Fibroblast of lung (primary cell): ENCODE data around the gene ITFG1. TPM values are rescaled to one million over a fixed set of nuclear protein-coding genes. Genes with fewer than 3 reads are reported as not detected.
A peak's percentile ranks its signal among the peaks of the same experiment; 100 is the strongest.

Source experiments
- DNase-seq, 2 donors: peaks; one replicate each; pipeline versions ENCODE4 v3.0.0 to v3.0.0-alpha.2; 2010; ENCODE audit warnings: low read depth in 2 of 2
- H2AFZ ChIP-seq: 2 replicates; pipeline ENCODE4 v1.5.1; 2012; ENCODE audit warnings: low read length, control low read depth, inconsistent platforms
- H3K27ac ChIP-seq: 2 replicates; pipeline ENCODE4 v1.5.1; 2011; ENCODE audit warnings: low read length, control low read depth; ENCODE audit not compliant: insufficient read depth
- H3K27me3 ChIP-seq: 2 replicates; pipeline ENCODE4 v1.5.1; 2011; ENCODE audit warnings: mild to moderate bottlenecking, low read length; ENCODE audit not compliant: control insufficient read depth, insufficient read depth
- H3K36me3 ChIP-seq: 2 replicates; pipeline ENCODE4 v1.5.1; 2011; ENCODE audit warnings: low read length; ENCODE audit not compliant: control insufficient read depth, insufficient read depth
- H3K4me1 ChIP-seq: 2 replicates; pipeline ENCODE4 v1.5.1; 2011; ENCODE audit warnings: low read length; ENCODE audit not compliant: control insufficient read depth, insufficient read depth; ENCODE audit errors: extremely low read depth
- H3K4me2 ChIP-seq: 2 replicates; pipeline ENCODE4 v1.5.1; 2011; ENCODE audit warnings: low read length, control low read depth; ENCODE audit not compliant: insufficient read depth; ENCODE audit errors: extremely low read depth
- H3K4me3 ChIP-seq, 4 experiments: fragments of 200-600 bp in 1 of 4; sonication (generic) in 1 of 4; replicated peaks in 1 of 4; 2 replicates each; pipeline ENCODE4 v1.5.1; 2011 to 2016; ENCODE audit warnings: low read length in 4 of 4, low read depth in 3 of 4, mild to moderate bottlenecking in 3 of 4, control low read depth in 2 of 4, inconsistent platforms in 1 of 4, mixed read lengths in 1 of 4; ENCODE audit not compliant: insufficient read depth in 1 of 4; ENCODE audit errors: control extremely low read depth in 1 of 4
- H3K79me2 ChIP-seq: 2 replicates; pipeline ENCODE4 v1.5.1; 2012; ENCODE audit warnings: mild to moderate bottlenecking, low read length, inconsistent platforms; ENCODE audit not compliant: control insufficient read depth, insufficient read depth
- H3K9ac ChIP-seq: 2 replicates; pipeline ENCODE4 v1.5.1; 2011; ENCODE audit warnings: mild to moderate bottlenecking, low read length, control low read depth; ENCODE audit not compliant: insufficient read depth
- H3K9me3 ChIP-seq: 2 replicates; pipeline ENCODE4 v1.5.1; 2012; ENCODE audit warnings: low read depth, low read length; ENCODE audit not compliant: control insufficient read depth, insufficient read depth
- H4K20me1 ChIP-seq: 2 replicates; pipeline ENCODE4 v1.5.1; 2011; ENCODE audit warnings: low read length; ENCODE audit not compliant: control insufficient read depth, insufficient read depth; ENCODE audit errors: extremely low read depth
- EZH2 ChIP-seq: IDR thresholded peaks from 2 replicates; pipeline ENCODE4 v1.5.1; 2012; ENCODE audit warnings: low read length, control low read depth, mild to moderate bottlenecking; ENCODE audit errors: missing control alignments
- polyA plus RNA-seq, 2 donors: library from polyadenylated mRNA; depleted of rRNA in 1 of 2; stranded (reverse) in 1 of 2; unstranded in 1 of 2; fragments of >200 nt; gene quantifications; 2 replicates each; pipeline ENCODE4 v1.2.1, GENCODE V29; 2011 to 2012; ENCODE audit warnings: missing spikeins in 1 of 2
- total RNA-seq: library from RNA; depleted of rRNA; stranded (reverse); fragments of >200 nt; gene quantifications from 2 replicates; pipeline ENCODE4 v1.2.1, GENCODE V29; 2014
- TF ChIP-seq, protein P1 (sequence below), 2 donors: IDR thresholded peaks in 1 of 2; conservative IDR thresholded peaks in 1 of 2; 1 replicate in 1 of 2; 2 replicates in 1 of 2; pipeline ENCODE4 v1.5.1; 2011 to 2012; ENCODE audit warnings: low read length in 2 of 2, control low read depth in 1 of 2, inconsistent platforms in 1 of 2, low read depth in 1 of 2, mild to moderate bottlenecking in 1 of 2

Gene ITFG1
- total and polyA plus RNA-seq, 2 donors (not counting 1 experiment from before 2014, with no cell fraction given): 96.1 to 111 TPM

DNA sequence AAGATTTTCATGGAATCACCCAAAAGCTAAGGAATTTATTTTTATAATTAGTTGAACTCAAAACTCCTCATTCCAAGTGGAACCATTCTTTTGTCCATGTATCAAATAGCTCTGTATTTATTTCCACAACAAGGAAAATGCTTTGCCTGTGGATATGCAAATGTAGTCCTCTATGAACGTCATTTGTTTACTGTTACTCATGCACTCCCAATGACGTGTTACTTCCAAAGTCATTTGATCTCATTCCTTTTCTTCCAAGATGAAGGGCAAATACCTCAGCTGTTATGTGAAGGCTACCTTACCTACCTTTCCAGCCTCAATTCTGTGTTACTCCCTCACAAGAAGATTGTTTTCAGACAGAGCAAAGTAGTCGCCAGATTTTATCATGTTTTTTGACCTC is 83.7 kb downstream of the ITFG1 start:
- Histone ChIP-seq H2AFZ (no peak overlapping the region), H3K9me3 (no peaks in the 10 kb centered on the region), H4K20me1 (no peaks in the 10 kb centered on the region), H3K4me1 (peaks cover 2% of the 10 kb centered on the region), H3K4me3 (no peak overlapping the region), H3K9ac (no peak overlapping the region), H3K27me3 (no peaks in the 10 kb centered on the region), H3K79me2 (no peaks in the 10 kb centered on the region), H3K4me2 (no peak overlapping the region), H3K36me3 (no peaks in the 10 kb centered on the region), H3K27ac (peak overlapping the region; percentile 9)
- peak; percentile 56 to 59 for DNase-seq
- no peak for TF ChIP-seq EZH2
- TF ChIP-seq, protein P1, sequence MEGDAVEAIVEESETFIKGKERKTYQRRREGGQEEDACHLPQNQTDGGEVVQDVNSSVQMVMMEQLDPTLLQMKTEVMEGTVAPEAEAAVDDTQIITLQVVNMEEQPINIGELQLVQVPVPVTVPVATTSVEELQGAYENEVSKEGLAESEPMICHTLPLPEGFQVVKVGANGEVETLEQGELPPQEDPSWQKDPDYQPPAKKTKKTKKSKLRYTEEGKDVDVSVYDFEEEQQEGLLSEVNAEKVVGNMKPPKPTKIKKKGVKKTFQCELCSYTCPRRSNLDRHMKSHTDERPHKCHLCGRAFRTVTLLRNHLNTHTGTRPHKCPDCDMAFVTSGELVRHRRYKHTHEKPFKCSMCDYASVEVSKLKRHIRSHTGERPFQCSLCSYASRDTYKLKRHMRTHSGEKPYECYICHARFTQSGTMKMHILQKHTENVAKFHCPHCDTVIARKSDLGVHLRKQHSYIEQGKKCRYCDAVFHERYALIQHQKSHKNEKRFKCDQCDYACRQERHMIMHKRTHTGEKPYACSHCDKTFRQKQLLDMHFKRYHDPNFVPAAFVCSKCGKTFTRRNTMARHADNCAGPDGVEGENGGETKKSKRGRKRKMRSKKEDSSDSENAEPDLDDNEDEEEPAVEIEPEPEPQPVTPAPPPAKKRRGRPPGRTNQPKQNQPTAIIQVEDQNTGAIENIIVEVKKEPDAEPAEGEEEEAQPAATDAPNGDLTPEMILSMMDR (conservative IDR thresholded peaks at IDR 0.05 in 1 of 2, IDR thresholded peaks at IDR 0.05 in 1 of 2; ENCODE audit: low read depth in 1 of 2, low read length in 2 of 2): no peak

DNA sequence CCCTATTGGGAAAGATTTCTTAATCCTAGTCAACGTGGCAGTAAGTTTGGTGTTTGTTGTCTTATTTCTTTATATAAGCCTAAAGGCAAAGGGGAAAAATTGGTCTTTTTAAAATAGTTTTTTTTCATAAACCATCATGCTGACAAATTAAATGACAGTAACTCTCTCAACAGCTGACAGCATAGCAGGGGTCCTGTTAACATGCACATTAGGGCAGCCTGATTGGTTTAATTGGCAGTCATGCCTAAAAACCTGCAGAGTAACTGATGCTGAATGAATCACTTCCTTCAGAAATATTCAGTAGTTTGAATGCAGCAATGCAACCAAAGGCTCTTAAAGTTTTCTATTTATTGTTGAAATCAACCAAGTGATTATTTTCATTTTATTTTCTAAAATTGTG is 85.4 kb downstream of the ITFG1 start:
- Histone ChIP-seq H4K20me1 (no peaks in the 10 kb centered on the region), H3K9me3 (no peaks in the 10 kb centered on the region), H3K79me2 (no peaks in the 10 kb centered on the region), H3K4me1 (peaks cover 2% of the 10 kb centered on the region), H3K4me2 (no peak overlapping the region), H3K4me3 (no peak overlapping the region), H3K36me3 (no peaks in the 10 kb centered on the region), H3K27ac (no peak overlapping the region), H3K9ac (no peak overlapping the region), H2AFZ (no peak overlapping the region), H3K27me3 (no peaks in the 10 kb centered on the region)
- TF ChIP-seq EZH2: no peak
- TF ChIP-seq, protein P1 (conservative IDR thresholded peaks at IDR 0.05 in 1 of 2, IDR thresholded peaks at IDR 0.05 in 1 of 2; ENCODE audit: low read depth in 1 of 2, low read length in 2 of 2): no peak
- no peak for DNase-seq

DNA sequence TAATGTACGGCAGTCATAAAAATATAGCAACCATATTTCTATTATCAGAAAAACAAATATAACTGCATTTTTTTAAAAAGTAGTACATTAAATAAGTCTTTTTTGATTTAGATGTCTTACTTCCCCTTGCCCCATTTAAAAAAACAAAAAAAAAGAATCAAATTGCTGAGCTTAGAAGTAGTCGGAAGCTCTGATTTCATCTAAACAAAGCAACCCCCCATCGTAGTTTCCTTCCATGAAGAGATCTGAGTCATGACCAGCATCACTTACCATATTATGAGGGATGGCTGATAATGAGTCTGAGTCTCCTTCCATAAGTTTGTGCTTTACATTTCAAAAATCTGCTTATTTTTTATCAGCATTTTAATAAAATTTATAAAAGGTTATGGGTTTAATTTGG is 86.2 kb downstream of the ITFG1 start:
- Histone ChIP-seq H3K9me3 (no peaks in the 10 kb centered on the region), H3K36me3 (no peaks in the 10 kb centered on the region), H3K27me3 (no peaks in the 10 kb centered on the region), H3K4me2 (no peak overlapping the region), H3K4me1 (peaks cover 2% of the 10 kb centered on the region), H4K20me1 (no peaks in the 10 kb centered on the region), H3K79me2 (no peaks in the 10 kb centered on the region), H3K9ac (no peak overlapping the region), H3K27ac (no peak overlapping the region), H3K4me3 (no peak overlapping the region), H2AFZ (no peak overlapping the region)
- TF ChIP-seq, protein P1 (conservative IDR thresholded peaks at IDR 0.05 in 1 of 2, IDR thresholded peaks at IDR 0.05 in 1 of 2; ENCODE audit: low read depth in 1 of 2, low read length in 2 of 2): no peak
- no peak for TF ChIP-seq EZH2
- peak; percentile 52 to 69 for DNase-seq
